Measurements from ENCODE around the gene HAPLN1. TPM values are rescaled to one million over a fixed set of nuclear protein-coding genes. Genes with fewer than 3 reads are reported as not detected.

HAPLN1 gene
- total and polyA plus RNA-seq, 10 of the 15 experiments (the other 5 are each of a cell fraction or from before 2014, with no cell fraction given), result 0.05 to 0.21 (median 0.17) TPM; not detected in 2

GRCh38 chr5:83721953-83722901, 1.6 kb upstream of the HAPLN1 start:
- ATAC-seq (peak; percentile 92), FAIRE-seq (no peak), DNase-seq (ENCODE audit: low read depth, low spot score) (no peak)
- TF ChIP-seq TARDBP (IDR thresholded peaks at IDR 0.05; ENCODE audit: borderline replicate concordance) (no peak), RAD21 (IDR thresholded peaks at IDR 0.05; ENCODE audit: insufficient read depth, low read depth, low read length) (peak; percentile 48), BMI1 (IDR thresholded peaks at IDR 0.05; ENCODE audit: borderline replicate concordance) (no peak), CTCF (IDR thresholded peaks at IDR 0.05 in 2 of 3, conservative IDR thresholded peaks at IDR 0.05 in 1 of 3; ENCODE audit: control insufficient read depth in 2 of 3, extremely low read depth in 1 of 3, insufficient read depth in 1 of 3, low read depth in 3 of 3, low read length in 3 of 3) (peak; percentile 29 to 50 (median 36); a peak in 4 of 6 replicates), IRF5 (IDR thresholded peaks at IDR 0.05; ENCODE audit: borderline replicate concordance) (no peak), ZBTB11 (CRISPR knock-in tag; IDR thresholded peaks at IDR 0.05) (no peak), SIN3A (IDR thresholded peaks at IDR 0.05; ENCODE audit: low read depth, low read length) (no peak), RUNX3 (IDR thresholded peaks at IDR 0.05; ENCODE audit: low read length) (no peak), MXI1 (IDR thresholded peaks at IDR 0.05; ENCODE audit: low read depth, low read length) (no peak)
- Histone ChIP-seq H3K4me1 (ENCODE audit: control insufficient read depth, insufficient read depth, low read length) (no peaks in the 10 kb centered on the region), H2AFZ (ENCODE audit: control insufficient read depth, low read depth, low read length) (no peak overlapping the region; the same call in 1 of the 2 replicates), H3K27ac (ENCODE audit: control insufficient read depth, insufficient read depth) (no peak overlapping the region), H3K4me2 (ENCODE audit: control insufficient read depth, insufficient read depth) (peak overlapping the region; percentile 41; the same call in 1 of the 2 replicates), H3K9me3 (replicated peaks; ENCODE audit: control insufficient read depth, insufficient read depth, low read length) (no peaks in the 10 kb centered on the region), H3K36me3 (ENCODE audit: control insufficient read depth in 2 of 2, insufficient read depth in 2 of 2, low read length in 1 of 2) (no peaks in the 10 kb centered on the region), H4K20me1 (ENCODE audit: control insufficient read depth, insufficient read depth) (no peaks in the 10 kb centered on the region), H3K9ac (ENCODE audit: control insufficient read depth, insufficient read depth, low read length) (no peak overlapping the region), H3K4me3 (no peak overlapping the region), H3K79me2 (ENCODE audit: control insufficient read depth, insufficient read depth, low read length) (no peaks in the 10 kb centered on the region), H3K27me3 (replicated peaks in 1 of 2; ENCODE audit: control insufficient read depth in 2 of 2, insufficient read depth in 2 of 2, low read length in 1 of 2) (peaks cover 0 to 7% of the 10 kb centered on the region in 2 experiments; a peak in 1 of 4 replicates)
- WGBS (ENCODE audit: insufficient coverage, insufficient replicate concordance, low lambda C conversion rate, missing lambda C conversion rate), result 14% methylated on average over 72 of the region's 72 CpGs
- intact Hi-C loops (cut with micrococcal nuclease; ENCODE audit: unreplicated experiment), result no loop called here
- ChIA-PET POLR2A (no interaction called here), CTCF (interaction anchor here (2.0 kb wide), 1 partner anchor 205 kb away, joined by 14 read pairs; no protein-coding TSS in a partner anchor), RAD21 (ENCODE audit: unreplicated experiment) (no interaction called here), SMC1A (ENCODE audit: uncharacterized antibody, unreplicated experiment) (interaction anchor here (0.8 to 1.0 kb wide), 2 partner anchors 10 to 157 kb away, joined by 3 read pairs; no protein-coding TSS in a partner anchor)
- in situ Hi-C loops (cut with MboI), result loop anchor here (25.0 kb wide), 1 partner anchor 540 kb away; no protein-coding TSS in a partner anchor
- no TSS peak for BruUV-seq (replicated peaks)

Data from GM12878 (cell line).